Putamen (tissue), 1 donor: Measurements from ENCODE around the gene KXD1.
A peak's percentile ranks its signal among the peaks of the same experiment; 100 is the strongest.
"Not testable (repeated sequence)": the region's sequence is repeated elsewhere in the genome, so short reads cannot be mapped to it uniquely, and the experiment has no call there.

Experiments used
- DNase-seq: peaks from one replicate; pipeline ENCODE4 v3.0.0-alpha.2; 2016; ENCODE audit warnings: low spot score

Gene KXD1, protein sequence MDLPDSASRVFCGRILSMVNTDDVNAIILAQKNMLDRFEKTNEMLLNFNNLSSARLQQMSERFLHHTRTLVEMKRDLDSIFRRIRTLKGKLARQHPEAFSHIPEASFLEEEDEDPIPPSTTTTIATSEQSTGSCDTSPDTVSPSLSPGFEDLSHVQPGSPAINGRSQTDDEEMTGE

DNA sequence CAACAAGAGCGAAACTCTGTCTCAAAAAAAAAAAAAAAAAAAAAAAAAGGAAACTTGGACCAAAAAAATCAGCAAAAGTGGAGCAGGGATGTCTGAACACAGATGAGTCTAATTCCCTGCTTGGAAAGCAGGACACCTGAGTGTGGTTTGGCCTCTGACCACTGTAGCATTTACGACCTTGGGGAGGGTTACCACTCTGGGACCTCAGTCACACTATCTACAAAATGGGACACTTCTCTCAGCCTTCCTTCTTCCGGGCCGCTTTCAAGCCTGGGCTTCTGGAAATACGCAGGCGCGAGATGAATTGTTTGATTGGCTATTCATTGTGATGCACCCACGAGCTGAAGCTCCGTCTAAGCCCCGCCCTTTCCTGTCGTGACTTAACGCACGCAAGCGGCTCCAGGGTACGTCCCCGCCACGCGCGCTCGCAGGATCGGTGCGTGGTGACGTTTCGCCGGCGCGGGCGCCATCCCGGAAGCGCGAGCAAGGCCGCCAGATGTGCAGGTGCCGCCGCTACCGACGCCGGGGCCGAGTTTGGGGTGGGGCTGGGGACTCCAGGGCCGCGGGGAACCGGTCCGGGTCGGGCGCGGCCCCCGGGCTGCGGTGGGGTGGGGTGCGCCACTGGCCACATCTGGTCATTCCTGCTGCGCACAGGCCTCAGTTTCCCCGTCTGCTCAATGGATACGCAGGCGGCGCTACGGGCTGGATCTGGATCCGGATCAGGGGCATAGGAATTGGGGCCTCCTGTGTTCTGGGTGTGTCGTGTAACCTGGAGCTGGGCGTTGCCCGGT lies at the start of gene KXD1:
Gene KXD1, plus strand, starts transcription at position 460 of the 791 bp plus-strand sequence. CDS start 4,187 bp downstream, outside the sequence.
- DNase-seq, result peak; percentile 98

DNA sequence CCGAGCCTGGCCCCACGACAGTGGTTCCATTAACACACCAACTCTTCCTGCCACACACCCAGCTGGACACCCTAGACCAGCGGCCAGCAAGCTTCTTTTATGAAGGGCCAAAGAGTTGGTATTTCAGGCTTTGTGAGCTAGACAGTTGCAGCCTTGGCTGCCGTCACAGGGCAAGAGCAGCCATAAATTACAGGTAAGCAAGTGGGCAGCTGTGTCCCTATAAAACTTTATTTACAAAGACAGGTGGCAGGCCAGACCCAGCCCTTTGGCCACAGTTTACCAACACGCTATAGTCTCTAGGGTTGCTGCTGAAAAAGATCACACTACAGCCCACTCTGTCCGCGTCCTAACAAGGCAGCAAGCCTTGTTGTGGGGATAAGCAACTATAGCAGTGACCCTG lies 49.1 kb upstream of the KXD1 start:
- no peak for DNase-seq

DNA sequence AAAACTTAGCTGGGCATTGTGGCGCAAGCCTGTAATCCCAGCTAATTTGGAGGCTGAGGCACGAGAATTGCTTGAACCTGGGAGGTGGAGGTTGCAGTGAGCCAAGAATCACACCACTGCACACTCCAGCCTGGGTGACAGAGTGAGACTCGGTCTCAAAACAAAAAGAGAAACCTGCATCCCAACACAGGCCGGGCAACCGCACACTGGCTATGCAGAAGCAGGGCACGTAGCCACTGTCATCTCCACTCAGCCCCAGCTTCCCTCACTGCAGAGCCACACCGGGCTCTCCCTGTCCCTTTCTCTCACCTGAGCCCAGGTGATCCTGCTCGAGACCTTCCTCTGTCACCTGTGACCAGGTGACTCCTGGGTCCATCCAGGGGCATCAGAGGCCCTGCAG lies 47.5 kb upstream of the KXD1 start:
- no peak for DNase-seq

DNA sequence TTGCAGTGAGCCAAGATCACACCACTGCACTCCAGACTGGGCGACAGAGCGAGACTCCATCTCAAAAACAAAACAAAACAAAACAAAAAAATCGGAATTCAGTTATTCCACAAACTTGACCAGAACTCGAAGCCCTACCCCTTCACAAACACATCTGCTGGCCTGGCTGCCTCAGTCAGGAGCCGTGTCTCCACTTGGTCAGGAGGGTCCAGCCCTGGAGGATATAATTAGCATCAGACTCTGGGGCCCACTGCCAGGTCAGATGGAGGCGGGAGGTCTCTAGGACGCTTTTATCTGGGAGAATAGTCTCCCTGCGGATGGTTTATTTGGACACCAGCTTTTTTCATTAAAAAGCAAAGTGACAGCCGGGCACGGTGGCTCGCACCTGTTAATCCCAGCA lies 43.8 kb upstream of the KXD1 start:
- no peak for DNase-seq

DNA sequence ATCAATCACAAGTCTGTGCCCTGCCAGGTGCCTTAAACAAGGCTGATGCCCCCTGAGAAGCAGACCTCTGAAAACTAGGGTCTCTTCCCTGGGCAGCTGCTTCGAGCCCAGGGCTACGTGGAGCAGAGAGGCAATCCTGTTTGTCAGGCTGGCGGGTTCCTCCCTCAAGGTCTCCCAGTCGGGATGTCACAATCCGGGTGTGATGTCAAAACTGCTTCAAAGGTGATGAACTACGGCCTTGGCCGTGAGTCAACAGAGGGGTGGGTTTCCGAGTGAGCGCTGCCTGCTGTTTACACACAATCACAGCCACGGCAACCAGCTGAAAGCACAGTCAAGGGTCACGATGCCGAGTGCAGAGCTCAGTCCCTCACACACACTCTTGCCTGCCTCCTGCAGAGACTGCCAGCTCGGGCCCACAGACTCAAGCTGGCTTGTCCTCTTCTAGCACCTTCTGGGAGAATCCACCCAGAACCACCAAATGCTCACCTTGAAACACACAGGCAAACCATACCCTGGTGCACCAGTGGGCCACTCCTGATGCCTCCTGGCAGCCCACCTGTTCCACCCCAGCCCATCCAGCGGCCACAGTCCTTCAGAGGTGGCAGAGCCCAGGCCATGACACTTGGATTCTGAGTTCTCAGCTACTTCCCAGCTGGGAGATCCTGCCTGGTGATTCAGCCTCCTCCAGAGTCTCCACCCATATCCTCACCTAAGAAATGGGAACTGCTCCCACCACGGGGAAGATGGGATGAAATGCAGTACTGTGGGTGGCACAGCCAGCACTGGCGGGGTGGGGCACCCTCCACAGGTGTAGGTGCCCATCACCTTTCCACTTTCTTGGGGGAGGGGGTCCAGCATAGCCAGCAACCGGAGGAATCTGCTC lies 42.6 kb upstream of the KXD1 start:
- no peak for DNase-seq

DNA sequence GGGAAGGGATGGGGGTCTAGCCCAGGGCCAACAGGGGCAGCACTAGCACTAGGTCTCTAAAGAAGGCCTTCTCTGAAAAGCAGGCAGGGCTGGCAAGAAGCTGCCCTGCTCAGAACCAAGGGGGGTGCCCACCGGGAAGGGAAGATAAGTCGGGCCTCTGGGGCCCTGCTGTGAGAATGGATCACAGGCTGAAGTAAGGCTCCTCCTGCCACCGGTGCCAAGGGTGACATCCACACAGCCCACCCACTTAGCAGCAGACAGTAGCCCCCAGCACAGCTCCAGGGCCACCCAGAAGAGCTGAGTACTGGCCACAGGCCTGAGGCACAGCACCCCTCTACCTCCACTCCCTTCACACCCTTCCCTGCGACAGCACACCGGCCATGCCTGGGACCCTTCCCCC lies 41.7 kb upstream of the KXD1 start:
- no peak for DNase-seq

DNA sequence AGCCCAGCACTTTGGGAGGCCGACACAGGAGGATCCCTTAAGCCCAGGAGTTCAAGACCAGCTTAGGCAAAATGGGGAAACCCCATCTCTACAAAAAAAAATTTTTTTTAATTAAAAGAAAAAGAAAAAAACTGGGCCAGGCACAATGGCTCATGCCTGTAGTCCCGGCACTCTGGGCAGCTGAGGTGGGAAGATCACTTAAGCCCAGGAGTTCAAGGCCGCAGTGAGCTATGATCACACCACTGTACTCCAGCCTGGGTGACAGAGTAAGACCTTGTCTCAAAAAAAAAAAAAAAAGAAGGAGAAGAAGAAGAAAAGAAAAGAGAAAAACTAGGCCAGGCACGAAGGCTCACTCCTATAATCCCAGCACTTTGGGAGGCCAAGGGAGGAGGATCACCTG lies 40.1 kb upstream of the KXD1 start:
- no peak for DNase-seq

DNA sequence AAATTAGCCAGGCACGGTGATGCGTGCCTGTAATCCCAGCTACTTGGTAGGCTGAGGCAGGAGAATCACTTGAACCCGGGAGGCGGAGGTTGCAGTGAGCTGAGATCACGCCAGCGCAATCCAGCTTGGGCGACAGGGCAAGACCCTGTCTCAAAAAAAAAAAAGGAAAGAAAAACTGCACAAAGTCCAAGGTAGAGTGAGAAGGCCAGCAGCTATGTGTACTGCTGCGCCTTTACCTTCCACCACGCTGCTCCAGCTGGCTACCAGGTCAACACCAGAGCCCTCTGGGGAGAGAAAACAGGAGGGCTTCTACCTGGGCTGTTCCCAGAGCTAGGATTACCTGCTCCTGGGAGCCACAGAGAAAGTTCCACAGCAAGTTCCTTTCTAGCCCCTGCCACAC lies 39.0 kb upstream of the KXD1 start:
- DNase-seq, result no peak

DNA sequence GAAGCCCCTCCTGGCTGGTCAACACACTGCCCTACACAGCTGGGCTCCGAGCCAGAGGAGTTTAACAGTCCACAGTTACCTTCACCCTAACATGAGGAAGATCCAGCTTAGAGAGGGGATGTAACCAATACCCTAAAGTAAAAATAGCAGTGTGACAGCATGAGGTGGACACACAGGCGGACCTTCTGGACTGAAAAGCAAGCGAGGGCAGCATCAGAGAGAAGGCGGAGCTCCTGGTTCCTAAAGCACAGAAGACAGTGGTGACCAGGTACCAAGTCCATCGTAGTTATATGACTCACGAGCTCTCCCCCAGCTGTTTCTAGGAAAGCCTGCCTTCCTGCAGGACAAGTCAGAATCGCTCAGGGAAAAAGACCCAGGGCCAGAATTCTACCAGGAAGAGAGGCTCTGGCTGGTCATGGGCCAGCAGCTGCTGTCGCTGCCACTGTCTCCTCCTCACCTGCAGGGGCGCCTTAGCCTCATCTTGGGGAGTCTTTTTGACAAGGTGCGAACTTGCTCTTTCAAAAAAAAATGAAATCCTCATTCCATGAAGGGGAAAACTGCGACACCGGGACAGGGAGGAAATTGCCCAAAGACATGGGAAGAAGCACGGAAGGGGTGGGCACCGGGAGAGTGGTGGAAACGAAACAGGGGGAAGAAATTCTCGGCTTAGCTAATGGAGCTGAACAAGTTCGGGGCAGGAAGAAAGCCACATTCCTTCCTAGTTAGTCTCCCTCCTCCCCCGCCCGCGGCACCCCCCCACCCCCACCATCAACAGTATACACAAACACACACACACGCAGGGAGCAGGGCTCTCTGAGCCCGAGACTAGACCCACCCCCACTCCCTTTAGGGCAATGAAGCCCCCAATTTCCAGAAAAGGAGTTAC lies 37.5 kb upstream of the KXD1 start:
- DNase-seq, result no peak

DNA sequence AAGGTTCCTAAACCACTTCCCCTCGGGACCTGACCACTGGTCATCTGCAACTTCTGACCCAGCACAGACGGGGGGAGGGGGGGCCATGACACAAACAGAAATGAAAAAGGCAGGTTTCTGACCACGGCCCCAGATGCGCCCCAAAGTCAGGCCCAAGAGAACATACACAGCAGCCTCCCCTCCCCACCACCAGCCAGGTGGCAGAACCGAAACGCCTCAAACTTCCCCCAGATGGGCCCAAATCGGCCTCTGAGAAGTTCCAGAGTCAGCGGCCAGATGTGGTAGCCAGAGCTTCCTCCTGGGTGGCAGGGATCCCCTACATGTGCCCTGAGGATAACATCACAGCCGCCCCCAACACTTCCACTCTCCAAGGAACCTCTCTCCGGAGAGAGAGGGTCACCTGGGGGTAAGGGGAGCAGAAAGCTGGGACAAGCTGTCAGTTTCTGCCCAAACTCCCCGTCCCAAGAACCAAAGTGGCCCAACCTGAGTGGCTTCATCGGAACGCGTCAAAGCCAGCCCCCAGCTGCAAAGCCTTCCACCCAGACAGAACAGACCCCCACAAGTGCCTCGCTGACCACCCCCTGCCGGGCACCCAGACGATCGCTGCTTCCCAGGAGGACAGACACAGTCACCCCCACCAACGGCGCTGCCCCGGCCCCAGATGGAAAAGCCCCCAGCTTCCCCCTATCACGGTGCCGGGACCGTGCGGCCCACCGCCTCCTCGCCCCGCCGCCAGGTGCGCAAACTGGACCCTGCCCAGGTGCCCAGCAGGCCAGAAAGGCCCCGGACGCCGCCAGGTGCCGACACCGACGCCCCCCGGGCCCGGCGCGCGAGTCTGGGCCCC lies 36.6 kb upstream of the KXD1 start:
- no peak for DNase-seq

DNA sequence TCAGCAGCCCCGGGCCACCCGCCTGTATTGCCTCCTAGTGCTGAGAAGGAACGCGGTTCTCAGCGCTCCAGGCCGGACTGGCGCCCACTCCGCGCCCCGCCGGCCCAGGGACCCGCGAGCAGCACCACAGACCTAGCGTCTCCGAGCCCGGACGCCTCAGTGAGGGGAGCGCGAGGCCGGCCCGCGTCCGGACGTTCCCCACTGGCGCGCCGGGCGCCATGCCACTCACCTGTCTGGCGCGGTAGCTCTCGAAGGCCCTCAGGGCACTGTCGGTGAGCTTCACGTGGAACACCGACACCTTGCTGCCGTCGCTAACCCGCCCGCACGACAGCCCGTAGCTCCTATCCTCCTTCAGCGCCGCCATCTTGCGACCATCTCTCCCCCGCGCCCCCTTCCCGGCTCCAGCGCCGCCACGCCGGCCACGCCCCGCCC lies 36.0 kb upstream of the KXD1 start, which contains the start of gene ELL:
Gene ELL, minus strand, starts transcription at position 379 of the 432 bp plus-strand sequence. Its CDS starts 15 bp downstream, at position 364.
- DNase-seq, result no peak

DNA sequence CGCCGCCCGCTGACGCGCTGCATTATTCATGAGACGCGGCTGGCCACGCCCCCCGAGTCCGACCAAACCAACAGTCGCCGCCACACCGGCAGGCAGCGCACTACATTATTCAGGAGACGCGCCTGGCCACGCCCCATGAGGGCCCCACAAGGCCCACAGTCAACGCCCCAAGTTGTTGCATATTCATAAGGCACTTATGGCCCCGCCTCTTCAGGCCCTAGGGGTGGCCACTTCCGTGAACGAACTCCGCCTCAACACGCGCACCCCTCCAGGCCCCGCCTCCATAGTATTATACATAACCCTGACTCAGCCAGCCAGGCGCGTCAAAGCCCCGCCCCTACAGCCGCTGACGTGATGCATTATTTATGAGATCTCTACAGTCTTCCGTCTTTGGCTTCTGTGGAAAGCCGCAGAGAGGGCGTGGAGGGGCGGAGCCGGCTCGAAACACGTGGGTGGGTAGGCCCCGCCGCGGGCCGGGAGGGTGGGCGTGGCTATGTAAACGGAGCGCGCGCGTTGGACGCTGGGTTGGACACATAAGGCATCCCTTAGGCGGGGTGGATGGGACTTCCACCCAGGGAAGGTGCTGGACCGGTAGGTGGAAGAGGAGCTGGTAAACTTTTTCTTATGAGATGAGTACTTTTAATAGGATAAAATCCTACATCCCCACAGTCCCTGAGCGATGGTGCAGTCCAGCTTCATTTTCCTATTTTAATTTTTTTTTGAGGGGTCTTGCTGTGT lies 35.4 kb upstream of the KXD1 start:
- peak; percentile 100 for DNase-seq

DNA sequence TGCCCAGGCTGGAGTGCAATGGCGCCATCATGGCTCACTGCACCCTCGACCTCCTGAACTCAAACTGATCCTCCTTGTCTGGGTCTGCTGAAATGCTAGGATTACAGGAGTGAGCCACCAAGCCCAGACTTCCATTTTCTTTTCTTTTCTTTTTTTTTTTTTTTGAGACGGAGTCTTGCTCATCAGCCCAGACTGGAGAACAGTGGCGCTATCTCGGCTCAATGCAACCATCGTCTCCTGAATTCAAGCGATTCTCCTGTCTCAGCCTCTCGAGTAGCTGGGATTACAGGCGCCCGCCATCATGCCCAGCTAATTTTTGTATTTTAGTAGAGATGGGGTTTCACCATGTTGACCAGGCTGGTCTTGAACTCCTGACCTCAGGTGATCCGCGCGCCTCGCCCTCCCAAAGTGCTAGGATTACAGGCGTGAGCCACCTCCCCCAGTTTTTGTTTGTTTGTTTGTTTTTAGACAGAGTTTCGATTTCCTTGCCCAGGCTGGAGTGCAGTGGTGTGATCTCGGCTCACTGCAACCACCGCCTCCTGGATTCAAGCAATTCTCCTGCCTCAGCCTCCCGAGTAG lies 34.7 kb upstream of the KXD1 start:
- not testable (repeated sequence) for DNase-seq

DNA sequence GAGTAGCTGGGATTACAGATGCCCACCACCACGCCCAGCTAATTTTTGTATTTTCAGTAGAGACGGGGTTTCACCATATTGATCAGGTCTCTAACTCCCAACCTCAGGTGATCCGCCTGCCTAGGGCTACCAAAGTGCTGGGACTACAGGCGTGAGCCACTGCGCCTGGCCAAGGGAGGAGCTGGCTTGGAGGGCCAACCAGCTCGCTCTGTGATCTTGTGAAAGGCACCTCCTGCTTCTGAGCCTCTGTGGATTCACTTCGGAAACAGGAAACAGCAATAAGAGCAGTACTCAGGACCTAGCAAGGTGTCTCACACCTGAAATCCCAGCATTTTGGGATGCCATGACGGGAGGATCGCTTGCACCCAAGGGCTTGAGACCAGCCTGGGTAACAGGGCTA lies 33.8 kb upstream of the KXD1 start:
- DNase-seq, result no peak

DNA sequence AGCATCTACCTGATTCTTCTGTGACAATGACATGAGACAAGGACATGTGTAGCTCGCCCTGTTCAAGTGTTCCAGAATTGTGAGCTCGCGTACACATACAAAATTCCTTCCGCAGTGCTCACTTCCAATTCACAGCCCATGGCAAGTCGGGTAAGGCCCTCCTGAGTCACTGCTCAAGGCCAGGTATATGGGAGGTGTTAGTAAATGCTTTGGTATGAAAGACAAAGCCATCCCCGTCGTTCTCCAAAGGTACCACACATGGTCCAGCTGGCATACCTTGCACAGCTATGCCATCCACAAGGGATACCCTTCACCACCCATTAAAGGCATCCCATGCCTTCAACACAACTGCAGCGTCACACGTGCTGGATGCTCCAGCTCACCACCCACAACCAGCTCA lies 31.4 kb upstream of the KXD1 start:
- no peak for DNase-seq

DNA sequence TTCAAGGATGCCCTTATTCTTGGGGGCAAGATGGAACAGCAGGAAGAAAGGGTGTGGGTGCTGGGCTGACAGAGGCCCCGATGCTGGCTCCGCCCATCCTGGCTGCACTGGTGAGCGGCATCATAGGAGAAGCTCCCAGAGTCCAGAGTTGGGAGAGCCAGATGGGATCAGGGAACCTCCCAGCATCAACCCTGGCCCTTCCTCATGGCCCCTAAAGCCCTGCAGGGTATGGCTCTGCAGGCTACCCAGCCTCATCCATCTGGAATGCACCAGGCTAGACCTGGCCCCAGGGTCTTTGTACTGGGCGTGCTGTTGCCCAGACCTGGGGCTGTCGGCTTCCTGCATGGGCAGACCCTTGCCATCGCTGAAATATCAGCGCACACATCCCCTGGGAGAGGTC lies 27.9 kb upstream of the KXD1 start:
- DNase-seq, result no peak

DNA sequence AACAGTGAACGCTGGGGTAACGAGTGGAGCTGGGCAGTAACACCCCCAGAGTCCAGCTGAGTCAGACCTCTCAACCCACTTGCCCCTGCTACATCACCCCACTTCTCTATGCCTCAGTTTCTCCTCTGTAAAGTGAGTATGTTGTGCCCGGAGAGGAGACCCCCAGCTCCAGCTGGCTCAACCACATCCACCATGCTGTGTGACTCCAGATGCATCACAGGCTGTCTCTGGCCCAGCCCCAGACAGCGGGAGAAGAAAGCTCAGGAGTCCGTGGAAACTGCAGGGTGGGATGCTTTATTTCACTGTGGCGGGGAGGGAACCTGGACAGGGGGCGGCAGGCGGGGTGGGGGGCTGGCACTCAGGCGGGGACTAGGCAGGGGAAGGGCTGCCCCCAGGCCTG lies 26.2 kb upstream of the KXD1 start:
- DNase-seq, result no peak

DNA sequence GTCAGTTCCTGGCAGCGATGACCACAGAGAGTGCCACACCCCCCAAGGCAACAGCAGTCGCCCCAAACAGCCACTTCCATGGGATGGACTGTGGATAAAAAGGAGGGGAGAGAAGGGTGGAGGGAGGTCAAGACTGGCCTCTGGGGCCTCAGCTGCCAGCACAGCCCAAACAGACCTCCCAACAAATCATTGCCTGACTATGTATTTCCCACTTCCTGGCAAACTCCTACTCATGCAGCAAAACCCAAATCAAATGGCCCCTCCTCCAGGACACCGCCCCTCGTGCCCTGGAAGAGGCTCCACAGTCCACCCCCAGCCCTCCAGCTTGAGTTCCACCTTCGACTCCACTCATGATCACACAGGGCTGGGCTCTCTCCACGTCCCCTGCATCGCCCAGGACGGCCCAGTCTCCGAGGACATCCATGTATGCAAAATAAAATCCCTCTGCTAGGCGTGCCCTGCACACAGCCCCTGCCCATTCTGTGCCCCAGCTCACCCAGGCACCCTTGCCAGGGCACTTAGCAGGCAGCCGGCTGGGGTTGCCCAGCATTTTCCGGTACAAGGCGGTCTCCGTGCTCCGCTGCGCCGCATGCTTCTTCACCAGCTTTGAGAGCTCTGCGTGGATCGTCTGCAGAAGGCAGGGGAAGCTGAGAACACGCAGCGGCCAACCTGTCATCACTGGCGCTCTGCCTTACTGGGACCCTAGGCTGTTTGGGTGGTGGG lies 25.3 kb upstream of the KXD1 start:
- no peak for DNase-seq

DNA sequence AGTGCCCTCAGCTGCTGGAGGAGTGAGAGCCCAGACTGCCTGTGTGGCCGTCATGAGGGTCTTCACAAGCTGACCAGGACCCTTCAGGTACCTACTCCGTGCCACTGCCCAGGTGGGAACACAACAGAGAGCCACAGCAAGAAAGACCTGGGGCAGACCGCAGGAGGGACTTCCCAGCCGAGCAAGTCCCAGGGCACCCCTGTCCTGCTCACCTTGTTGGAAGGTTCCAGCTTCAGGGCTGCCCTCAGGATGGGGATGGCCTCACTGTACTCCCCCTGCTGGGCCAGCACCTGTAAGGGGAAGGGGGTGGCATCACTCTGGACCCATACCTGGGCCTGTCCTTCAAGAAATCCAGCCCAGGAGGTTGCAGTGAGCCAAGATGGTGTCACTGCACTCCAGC lies 24.6 kb upstream of the KXD1 start:
- no peak for DNase-seq
